H1 (cell line): Measurements from ENCODE around the gene NEK11. TPM values are rescaled to one million over a fixed set of nuclear protein-coding genes. Genes with fewer than 3 reads are reported as not detected.

Experiments used
- CTCF ChIA-PET: fragments of 300-600 bp; sonication (Branson Sonifier 250); formaldehyde crosslinking; loops from one replicate; lab custom pipeline; 2021; ENCODE audit not compliant: partially characterized antibody; lab: Charles Lee
- POLR2A ChIA-PET: fragments of 300-600 bp; sonication (Branson Sonifier 250); formaldehyde crosslinking; loops from one replicate; lab custom pipeline; 2021; ENCODE audit warnings: inconsistent platforms; ENCODE audit not compliant: partially characterized antibody; lab: Charles Lee
- DNase-seq, 2 experiments: peaks; one replicate each; pipeline versions ENCODE4 v3.0.0 to v3.0.0-alpha.2; 2010 to 2022; ENCODE audit warnings: low spot score in 2 of 2, low read depth in 1 of 2, mixed read lengths in 1 of 2
- FAIRE-seq: peaks from 2 replicates; lab custom pipeline; 2011; peaks lifted over from hg19 to GRCh38; lab: Jason Lieb, UNC
- H2AFZ ChIP-seq: 2 replicates; pipeline ENCODE4 v1.8.1; 2012; ENCODE audit warnings: low read length, inconsistent platforms
- H2AK5ac ChIP-seq: 2 replicates; pipeline ENCODE4 v1.6.1; 2013; ENCODE audit warnings: low read depth, low read length
- H2BK120ac ChIP-seq: replicated peaks from 2 replicates; pipeline ENCODE3; 2013; ENCODE audit warnings: low read depth, low read length, inconsistent platforms
- H2BK12ac ChIP-seq: 2 replicates; pipeline ENCODE4 v1.6.1; 2013; ENCODE audit warnings: low read depth, low read length
- H2BK15ac ChIP-seq: 2 replicates; pipeline ENCODE4 v1.6.1; 2013; ENCODE audit warnings: low read length
- H2BK20ac ChIP-seq: 2 replicates; pipeline ENCODE4 v1.6.1; 2013; ENCODE audit warnings: low read length
- H2BK5ac ChIP-seq: 2 replicates; pipeline ENCODE4 v1.6.1; 2013; ENCODE audit warnings: low read depth, low read length
- H3K14ac ChIP-seq: 2 replicates; pipeline ENCODE4 v1.6.1; 2013; ENCODE audit warnings: inconsistent platforms; ENCODE audit not compliant: insufficient read length
- H3K18ac ChIP-seq: 2 replicates; pipeline ENCODE4 v1.6.1; 2013; ENCODE audit warnings: low read length; ENCODE audit errors: extremely low read depth
- H3K23ac ChIP-seq: 2 replicates; pipeline ENCODE4 v1.6.1; 2013; ENCODE audit warnings: inconsistent platforms; ENCODE audit not compliant: insufficient read length
- H3K23me2 ChIP-seq: 2 replicates; pipeline ENCODE4 v1.6.1; 2013; ENCODE audit warnings: low read depth, low read length
- H3K27ac ChIP-seq: 2 replicates; pipeline ENCODE4 v1.6.1; 2011; ENCODE audit warnings: low read depth, low read length, inconsistent platforms
- H3K27me3 ChIP-seq, 4 experiments: replicated peaks in 1 of 4; 1 replicate in 1 of 4; 2 replicates in 3 of 4; pipeline versions ENCODE4 v1.6.1 to v1.8.1; 2011 to 2013; ENCODE audit warnings: low read length in 3 of 4, mild to moderate bottlenecking in 3 of 4, inconsistent platforms in 2 of 4, mixed read lengths in 2 of 4, moderate library complexity in 1 of 4; ENCODE audit not compliant: control insufficient read depth in 3 of 4, insufficient read depth in 3 of 4; ENCODE audit errors: extremely low read depth in 1 of 4
- H3K36me3 ChIP-seq, 4 experiments: 2 replicates each; pipeline versions ENCODE4 v1.6.1 to v1.8.1; 2011 to 2013; ENCODE audit warnings: mild to moderate bottlenecking in 4 of 4, low read length in 3 of 4, moderate library complexity in 2 of 4, control low read depth in 1 of 4, inconsistent platforms in 1 of 4; ENCODE audit not compliant: insufficient read depth in 4 of 4, control insufficient read depth in 2 of 4
- H3K4ac ChIP-seq: replicated peaks from 2 replicates; pipeline ENCODE3; 2013; ENCODE audit warnings: low read length, low read depth, mixed read lengths, inconsistent platforms; ENCODE audit not compliant: insufficient read length
- H3K4me1 ChIP-seq, 4 experiments: replicated peaks in 1 of 4; 1 replicate in 1 of 4; 2 replicates in 3 of 4; pipeline versions ENCODE4 v1.6.1 to v1.8.1; 2011 to 2013; ENCODE audit warnings: low read length in 3 of 4, inconsistent platforms in 2 of 4, mixed read lengths in 1 of 4; ENCODE audit not compliant: insufficient read depth in 4 of 4, control insufficient read depth in 3 of 4
- H3K4me2 ChIP-seq, 2 experiments: 2 replicates each; pipeline versions ENCODE4 v1.6.1 to v1.8.1; 2011 to 2013; ENCODE audit warnings: low read depth in 2 of 2, low read length in 2 of 2, control low read depth in 1 of 2, inconsistent platforms in 1 of 2, mild to moderate bottlenecking in 1 of 2; ENCODE audit not compliant: insufficient read depth in 1 of 2
- H3K4me3 ChIP-seq, 4 experiments: fragments of 200-600, 300-600 bp in 1 of 4; sonication (generic), shearing (Covaris generic), sonication (Bioruptor Twin) in 1 of 4; 2 replicates each; pipeline versions ENCODE4 v1.5.1 to v1.8.1; 2011 to 2016; ENCODE audit warnings: low read length in 4 of 4, low read depth in 3 of 4, control low read depth in 2 of 4, inconsistent platforms in 2 of 4, mild to moderate bottlenecking in 2 of 4, mixed read lengths in 1 of 4, moderate library complexity in 1 of 4; ENCODE audit not compliant: insufficient read depth in 2 of 4; ENCODE audit errors: extremely low read depth in 1 of 4
- H3K56ac ChIP-seq: replicated peaks from 2 replicates; pipeline ENCODE3; 2013; ENCODE audit warnings: low read depth, mild to moderate bottlenecking, mixed read lengths, low read length, inconsistent platforms; ENCODE audit not compliant: insufficient read length
- H3K79me1 ChIP-seq: 2 replicates; pipeline ENCODE4 v1.6.1; 2013; ENCODE audit warnings: low read depth, low read length, control low read depth
- H3K79me2 ChIP-seq, 2 experiments: 2 replicates each; pipeline versions ENCODE4 v1.6.1 to v1.8.1; 2012 to 2013; ENCODE audit warnings: low read length in 2 of 2, mild to moderate bottlenecking in 2 of 2, inconsistent platforms in 1 of 2; ENCODE audit not compliant: insufficient read depth in 2 of 2, control insufficient read depth in 1 of 2
- H3K9ac ChIP-seq, 4 experiments: replicated peaks in 1 of 4; 1 replicate in 1 of 4; 2 replicates in 3 of 4; pipeline versions ENCODE4 v1.6.1 to v1.8.1; 2011 to 2013; ENCODE audit warnings: low read depth in 3 of 4, low read length in 3 of 4, control low read depth in 2 of 4, mild to moderate bottlenecking in 2 of 4, moderate library complexity in 2 of 4, inconsistent platforms in 1 of 4; ENCODE audit errors: extremely low read depth in 1 of 4
- H3K9me3 ChIP-seq, 2 experiments: 2 replicates each; pipeline versions ENCODE4 v1.6.1 to v1.8.1; 2012 to 2013; ENCODE audit warnings: mild to moderate bottlenecking in 2 of 2, moderate library complexity in 2 of 2, control low read depth in 1 of 2, inconsistent platforms in 1 of 2, low read depth in 1 of 2, low read length in 1 of 2, mixed read lengths in 1 of 2; ENCODE audit not compliant: insufficient read depth in 2 of 2
- H4K20me1 ChIP-seq, 2 experiments: replicated peaks in 1 of 2; 2 replicates each; pipeline versions ENCODE3 to v1.8.1; 2011 to 2013; ENCODE audit warnings: inconsistent platforms in 2 of 2, low read length in 2 of 2, mild to moderate bottlenecking in 1 of 2; ENCODE audit not compliant: insufficient read depth in 2 of 2, control insufficient read depth in 1 of 2
- H4K5ac ChIP-seq: 2 replicates; pipeline ENCODE4 v1.6.1; 2013; ENCODE audit warnings: low read length, low read depth, mixed read lengths, inconsistent platforms; ENCODE audit not compliant: insufficient read length
- H4K8ac ChIP-seq: 2 replicates; pipeline ENCODE4 v1.8.0; 2013; ENCODE audit warnings: mild to moderate bottlenecking, moderate library complexity, low read length, inconsistent platforms; ENCODE audit not compliant: insufficient read depth; ENCODE audit errors: extremely low read depth
- H4K91ac ChIP-seq: replicated peaks from 2 replicates; pipeline ENCODE3; 2013; ENCODE audit warnings: low read length, mixed read lengths, inconsistent platforms; ENCODE audit not compliant: insufficient read length
- CBX8 ChIP-seq: fragments of 300-800, 300-1000 bp; sonication (generic); IDR thresholded peaks from 2 replicates; pipeline ENCODE4 v1.7.1; 2016; ENCODE audit warnings: low read depth, low read length, borderline replicate concordance
- CEBPB ChIP-seq: IDR thresholded peaks from 2 replicates; pipeline ENCODE4 v1.6.1; 2012; ENCODE audit warnings: low read depth, low read length
- HDAC6 ChIP-seq: IDR thresholded peaks from one replicate; pipeline ENCODE4 v1.7.1; 2012; ENCODE audit warnings: low read depth, mild to moderate bottlenecking, inconsistent platforms, low read length, moderate library complexity
- JUN ChIP-seq: IDR thresholded peaks from 2 replicates; pipeline ENCODE4 v1.6.1; 2011; ENCODE audit warnings: low read depth, mild to moderate bottlenecking, improper control_type of control experiment, low read length
- RBBP5 ChIP-seq: IDR thresholded peaks from 2 replicates; pipeline ENCODE4 v1.7.1; 2012; ENCODE audit warnings: low read depth, mild to moderate bottlenecking, inconsistent platforms, low read length, moderate library complexity, borderline replicate concordance
- RFX5 ChIP-seq: IDR thresholded peaks from 2 replicates; pipeline ENCODE4 v1.6.1; 2011; ENCODE audit warnings: low read depth, low read length, improper control_type of control experiment, borderline replicate concordance
- SIRT6 ChIP-seq: IDR thresholded peaks from one replicate; pipeline ENCODE4 v1.7.1; 2012; ENCODE audit warnings: low read length, inconsistent platforms
- TBP ChIP-seq: IDR thresholded peaks from 2 replicates; pipeline ENCODE4 v1.6.1; 2011; ENCODE audit warnings: low read depth, low read length, improper control_type of control experiment
- USF2 ChIP-seq: IDR thresholded peaks from 2 replicates; pipeline ENCODE4 v1.6.1; 2011; ENCODE audit warnings: low read length, improper control_type of control experiment
- WGBS, 2 experiments: shearing (Covaris generic) in 1 of 2; methylation state at CpG; one replicate each; pipeline versions ENCODE4 v1.1.6 to v1.1.7; 2013 to 2015; ENCODE audit warnings: low lambda C conversion rate in 2 of 2, mixed read lengths in 2 of 2, inconsistent platforms in 1 of 2, low coverage in 1 of 2, missing lambda C conversion rate in 1 of 2; ENCODE audit not compliant: insufficient replicate concordance in 2 of 2, insufficient coverage in 1 of 2, insufficient read length in 1 of 2; ENCODE audit errors: extremely low coverage in 1 of 2, missing lambda C conversion rate in 1 of 2; 5-methylcytosine and 5-hydroxymethylcytosine counted together
- polyA plus RNA-seq, 7 experiments: library from polyadenylated mRNA; depleted of rRNA in 3 of 7; stranded (reverse) in 5 of 7; unstranded in 2 of 7; fragments of >200 nt in 5 of 7; fragments of 200-250 nt in 2 of 7; gene quantifications; 1 replicate in 5 of 7; 2 replicates in 1 of 7; 4 replicates in 1 of 7; pipeline versions ENCODE4 v1.2.1 to v1.2.3, GENCODE V29; 2011 to 2013; ENCODE audit warnings: missing spikeins in 2 of 7, mixed read lengths in 2 of 7
- total RNA-seq: library from RNA; stranded (reverse); fragmentation: NEBNext Ultra II Directional; extraction: Animal tissue kit (Norgen Biotek cat#: 25700); gene quantifications from 2 replicates; pipeline ENCODE4 v1.2.1, GENCODE V29; 2021

The NEK11 gene
- total and polyA plus RNA-seq, 2 of the 8 experiments (the other 6 are each of a cell fraction or from before 2014, with no cell fraction given) = 0.60 TPM; not detected in 1

DNA sequence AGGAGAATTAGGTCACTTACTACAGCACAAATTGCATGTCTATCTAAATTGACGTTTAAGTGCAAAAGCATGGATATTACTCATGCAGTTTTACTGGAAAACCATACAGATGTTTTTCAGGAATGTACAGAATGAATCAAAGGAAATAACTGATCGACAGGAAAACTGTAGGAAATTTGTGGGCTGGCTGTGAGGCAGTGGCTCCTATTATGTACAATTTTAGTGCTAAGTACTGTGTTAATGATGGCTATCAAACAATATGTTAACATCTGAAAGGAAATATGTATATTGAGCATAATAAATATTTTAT, 361.8 kb downstream of the NEK11 start:
- WGBS, 2 experiments = 95% methylated on average over 2 of the region's 2 CpGs; no CpG with 5 or more reads in 1 of the 2 experiments

More for the DNA sequence above, 361.8 kb downstream of the NEK11 start:
- Histone ChIP-seq H3K14ac (no peak overlapping the region), H3K4me2 (no peak overlapping the region), H2BK12ac (no peak overlapping the region), H3K4me3 (no peak overlapping the region), H3K56ac (no peak overlapping the region), H3K9ac (no peak overlapping the region), H3K79me2 (no peaks in the 10 kb centered on the region), H3K23me2 (no peaks in the 10 kb centered on the region), H2AK5ac (no peak overlapping the region), H2BK20ac (no peak overlapping the region), H3K79me1 (no peaks in the 10 kb centered on the region), H4K5ac (no peak overlapping the region), H3K36me3 (peaks cover 0 to 10% (median 0%) of the 10 kb centered on the region in 4 experiments; a peak in 3 of 8 replicates), H3K23ac (no peak overlapping the region), H2BK15ac (no peak overlapping the region), H2BK120ac (no peak overlapping the region), H3K27ac (no peak overlapping the region), H3K4me1 (no peaks in the 10 kb centered on the region), H3K27me3 (no peaks in the 10 kb centered on the region), H4K8ac (no peak overlapping the region), H3K4ac (no peak overlapping the region), H3K9me3 (no peaks in the 10 kb centered on the region), H2BK5ac (no peak overlapping the region), H3K18ac (no peak overlapping the region), H2AFZ (no peak overlapping the region), H4K91ac (no peak overlapping the region), H4K20me1 (peaks cover 0 to 2% of the 10 kb centered on the region in 2 experiments)
- TF ChIP-seq CEBPB (no peak), RFX5 (no peak), JUN (no peak), TBP (no peak), CBX8 (no peak), RBBP5 (no peak), HDAC6 (no peak), USF2 (no peak), SIRT6 (no peak)
- ChIA-PET CTCF (no interaction called here), POLR2A (interaction anchor here (1.2 kb wide), 1 partner anchor 11 kb away, joined by 3 read pairs; no protein-coding TSS in a partner anchor)
- DNase-seq (no peak), FAIRE-seq (no peak)
